ENCODE measurements around the gene PCDHB13.
"Not testable (repeated sequence)": the region's sequence is repeated elsewhere in the genome, so short reads cannot be mapped to it uniquely, and the experiment has no call there.

Gene PCDHB13

GRCh38 chr5:141208478-141208877 lies 5.2 kb upstream of the PCDHB13 start, which contains the start of gene PCDHB12:
Gene PCDHB12 (plus strand): TSS chr5:141208719. CDS start chr5:141208908, 189 bp downstream.
- no peak for DNase-seq

GRCh38 chr5:141210281-141210680 lies 3.4 kb upstream of the PCDHB13 start:
- not testable (repeated sequence) for DNase-seq

- DNase-seq = not testable (repeated sequence)
Measured at GRCh38 chr5:141210849-141211248, 2.9 kb upstream of the PCDHB13 start.

- not testable (repeated sequence) for DNase-seq
Measured at GRCh38 chr5:141214583-141214982, 864 bp downstream of the PCDHB13 start.

- DNase-seq = not testable (repeated sequence)
Measured at GRCh38 chr5:141215504-141215903, 1.8 kb downstream of the PCDHB13 start.

- not testable (repeated sequence) for DNase-seq
Measured at GRCh38 chr5:141216035-141216434, 2.3 kb downstream of the PCDHB13 start.

- no peak for DNase-seq
Measured at GRCh38 chr5:141223112-141223783, 9.5 kb downstream of the PCDHB13 start, which contains the start of gene PCDHB14. Gene PCDHB14 (plus strand): TSS chr5:141223343. CDS start chr5:141223506, 163 bp downstream.

GRCh38 chr5:141224844-141225243 lies 11.1 kb downstream of the PCDHB13 start:
- not testable (repeated sequence) for DNase-seq

- not testable (repeated sequence) for DNase-seq
Measured at GRCh38 chr5:141225421-141225820, 11.7 kb downstream of the PCDHB13 start.

GRCh38 chr5:141234109-141234667 lies 20.5 kb downstream of the PCDHB13 start:
- DNase-seq = no peak

GRCh38 chr5:141235922-141236321 lies 22.2 kb downstream of the PCDHB13 start:
- not testable (repeated sequence) for DNase-seq

- DNase-seq = no peak
Measured at GRCh38 chr5:141236516-141237313, 23.0 kb downstream of the PCDHB13 start.

GRCh38 chr5:141241496-141241895 lies 27.8 kb downstream of the PCDHB13 start:
- no peak for DNase-seq

- DNase-seq = no peak
Measured at GRCh38 chr5:141245250-141245717, 31.6 kb downstream of the PCDHB13 start, which contains the start of gene PCDHB15. Gene PCDHB15 (plus strand): TSS chr5:141245395. CDS start chr5:141245579, 184 bp downstream.

GRCh38 chr5:141246971-141247370 lies 33.3 kb downstream of the PCDHB13 start:
- not testable (repeated sequence) for DNase-seq

- not testable (repeated sequence) for DNase-seq
Measured at GRCh38 chr5:141247434-141247833, 33.7 kb downstream of the PCDHB13 start.

- no peak for DNase-seq
Measured at GRCh38 chr5:141250576-141250975, 36.9 kb downstream of the PCDHB13 start.

GRCh38 chr5:141258464-141258863 lies 44.7 kb downstream of the PCDHB13 start:
- DNase-seq = no peak

- no peak for DNase-seq
Measured at GRCh38 chr5:141258948-141259347, 45.2 kb downstream of the PCDHB13 start.

- DNase-seq = no peak
Measured at GRCh38 chr5:141260458-141261237, 46.9 kb downstream of the PCDHB13 start.

GRCh38 chr5:141261238-141261546 lies 47.5 kb downstream of the PCDHB13 start:
- DNase-seq = no peak
